NCI-H2107 treated with DMSO at 0.1 percent for 48 hours (cell line): ENCODE measurements around the gene ICE1.

Source experiments
- DNase-seq: peaks from one replicate; lab custom pipeline; 2025; ENCODE audit not compliant: unreplicated experiment; lab: John Stamatoyannopoulos, UW

ICE1 gene

DNA sequence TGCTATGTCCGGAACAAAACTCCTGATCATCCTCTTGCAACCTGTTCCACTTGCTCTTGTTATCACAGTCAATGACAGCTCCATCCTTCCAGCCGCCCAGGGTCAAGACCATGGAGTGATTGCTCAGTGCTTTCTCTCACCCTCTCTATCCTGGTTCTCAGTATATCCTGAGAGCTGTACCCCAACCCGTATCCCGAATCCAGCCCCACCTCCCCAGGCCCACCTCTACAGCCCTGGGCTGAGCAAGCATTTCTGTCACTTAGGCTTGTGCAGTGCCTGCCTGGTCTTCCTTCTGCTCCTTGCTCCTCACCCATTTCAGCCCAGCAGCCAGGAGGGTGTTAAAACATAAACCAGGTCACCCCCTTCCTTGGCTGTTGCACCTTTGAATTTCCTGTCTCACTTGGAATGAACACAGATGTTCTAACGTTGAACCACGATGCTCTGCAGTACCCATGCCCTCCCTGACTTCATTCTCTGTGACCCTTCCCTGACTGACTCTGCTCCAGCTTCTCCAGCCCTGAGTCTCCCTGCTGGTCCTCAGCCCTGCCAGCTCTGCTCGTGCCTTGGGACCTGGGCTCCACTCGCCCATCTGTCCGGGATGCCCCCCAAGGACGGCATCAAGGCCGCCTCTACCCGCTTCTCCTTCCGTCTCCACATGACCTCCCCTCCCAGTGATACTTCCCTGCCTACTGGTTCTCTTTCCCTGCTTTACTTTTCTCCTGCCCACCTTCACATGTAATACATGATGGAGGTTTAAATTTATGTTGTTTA lies 110.0 kb downstream of the ICE1 start:
- DNase-seq: no peak

DNA sequence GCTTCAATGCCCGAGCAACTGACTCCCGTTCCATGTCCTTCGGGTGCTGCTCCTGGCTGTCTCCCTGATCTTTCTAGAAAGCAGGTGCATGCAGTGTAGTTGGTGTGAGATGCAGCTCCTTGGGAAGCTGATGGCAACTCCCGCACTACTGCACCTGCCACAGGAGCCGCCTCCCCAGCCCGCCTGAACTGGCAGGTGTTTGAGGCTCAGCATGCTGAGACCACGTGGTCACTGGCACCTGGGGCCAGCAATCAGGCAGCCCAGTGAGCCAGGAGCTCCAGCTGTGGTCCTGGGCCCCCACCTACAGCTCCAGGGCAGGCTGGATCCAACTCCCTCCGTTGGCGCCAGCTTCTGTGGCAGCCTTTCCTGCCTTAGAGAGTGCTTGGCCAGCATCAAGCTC lies 111.5 kb downstream of the ICE1 start:
- peak; percentile 16 for DNase-seq

DNA sequence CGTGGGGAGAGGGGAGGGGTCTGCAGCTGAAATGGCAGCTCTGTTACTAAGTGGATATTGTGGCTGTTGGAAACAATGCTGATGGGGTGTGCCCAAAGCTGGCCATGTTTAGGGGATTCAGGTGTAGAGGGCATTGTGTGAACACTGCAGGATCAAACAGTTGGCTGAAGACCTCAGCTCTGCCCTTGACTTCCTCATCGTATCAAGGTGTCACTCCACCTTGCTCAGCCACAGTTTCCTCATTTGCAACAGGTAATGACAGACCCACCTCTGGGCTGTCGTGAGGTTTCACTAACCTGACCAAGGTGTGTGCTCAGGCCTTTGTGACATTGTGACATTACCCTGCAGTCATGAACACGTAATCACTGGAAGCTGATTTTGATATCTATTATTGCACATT lies 111.9 kb downstream of the ICE1 start:
- DNase-seq: no peak

DNA sequence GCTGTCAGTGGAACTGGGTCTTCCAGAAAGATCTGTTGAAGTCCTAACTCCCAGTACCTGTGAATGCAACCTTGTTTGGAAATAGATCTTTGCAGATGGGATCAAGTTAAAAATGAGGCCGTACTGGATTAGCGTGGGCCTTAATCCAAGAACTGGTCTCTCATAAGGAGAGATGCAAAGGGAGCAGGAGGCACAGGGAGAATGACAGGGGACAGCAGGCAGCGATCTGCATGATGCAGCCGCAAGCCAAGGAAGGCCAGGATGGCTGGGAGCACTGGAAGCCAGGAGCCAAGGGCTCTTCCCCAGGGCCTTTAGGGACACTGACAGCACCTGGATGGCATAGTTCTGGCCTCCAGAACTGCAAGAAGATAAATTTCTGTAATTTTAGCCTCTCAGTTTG lies 114.4 kb downstream of the ICE1 start:
- no peak for DNase-seq

DNA sequence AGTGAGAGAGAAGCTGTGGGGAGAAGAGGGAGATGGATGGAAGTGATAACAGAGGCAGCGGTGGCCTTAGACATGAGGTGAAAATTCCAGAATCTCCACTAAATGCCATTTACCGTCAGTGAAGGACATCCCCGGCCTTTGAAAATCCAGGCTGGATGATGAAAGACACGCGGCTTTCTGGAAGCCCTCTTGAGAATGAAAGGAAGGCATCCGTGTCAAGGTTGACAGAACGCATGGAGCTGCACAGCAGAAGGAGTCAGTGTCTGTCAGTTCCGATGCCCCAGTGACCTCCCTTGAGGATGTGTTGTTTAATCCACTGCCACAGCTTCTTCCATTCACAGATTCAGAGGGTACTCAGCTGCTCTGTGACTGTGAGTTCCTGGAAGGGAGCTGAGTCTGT lies 114.9 kb downstream of the ICE1 start:
- no peak for DNase-seq

DNA sequence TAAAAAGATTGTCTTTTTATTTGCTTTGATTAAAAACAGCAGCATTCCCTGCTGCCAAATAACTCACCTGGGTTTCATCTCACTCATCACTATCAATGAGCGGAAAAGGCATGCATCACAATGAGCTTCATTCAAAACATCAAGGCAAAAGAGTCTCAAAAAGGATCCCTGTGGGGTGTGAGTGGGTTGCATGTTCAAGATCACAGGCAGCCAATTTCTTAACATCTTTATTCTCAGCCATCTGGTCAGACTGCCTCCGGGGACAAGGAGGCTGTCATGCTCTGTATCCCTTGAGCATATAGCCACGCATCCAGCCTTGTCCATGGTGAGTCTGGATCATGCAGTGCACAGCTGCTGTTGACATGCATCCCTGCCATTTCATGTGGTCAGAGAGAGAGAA lies 117.1 kb downstream of the ICE1 start:
- no peak for DNase-seq
